Thyroid gland (tissue), 4 donors: ENCODE results near the gene PPP5C.
A peak's percentile ranks its signal among the peaks of the same experiment; 100 is the strongest.

Experiments
- CTCF ChIP-seq, 6 experiments: fragments of 200-600 bp in 3 of 6; fragments of 450-650 bp in 3 of 6; sonication (generic) in 3 of 6; IDR thresholded peaks; one replicate each; pipeline ENCODE4 v1.5.1; 2016 to 2019; ENCODE audit warnings: antibody characterized with exemption in 6 of 6, mild to moderate bottlenecking in 2 of 6, inconsistent platforms in 1 of 6, moderate library complexity in 1 of 6
- POLR2A ChIP-seq, 2 donors: fragments of 450-650 bp; IDR thresholded peaks; one replicate each; pipeline ENCODE4 v1.6.1; 2017; ENCODE audit warnings: antibody characterized with exemption in 2 of 2, mild to moderate bottlenecking in 2 of 2, moderate library complexity in 1 of 2

- no peak for TF ChIP-seq POLR2A (IDR thresholded peaks at IDR 0.05)
- peak in 1 of 6 experiments; percentile 12 for TF ChIP-seq CTCF (IDR thresholded peaks at IDR 0.05)
These were observed 49.0 kb upstream of the PPP5C start for GRCh38 chr19:46297700-46298478.
